ENCODE measurements around the gene MSTN. TPM values are rescaled to one million over a fixed set of nuclear protein-coding genes. Genes with fewer than 3 reads are reported as not detected.

MSTN gene
- total RNA-seq, 1 donor from 2014 or later, result 0.18 TPM

- Histone ChIP-seq H3K4me1 (peaks cover 8% of the 10 kb centered on the region), H3K4me3 (no peak overlapping the region), H3K27me3 (ENCODE audit: low read depth) (no peaks in the 10 kb centered on the region), H3K27ac (no peak overlapping the region), H3K9me3 (no peaks in the 10 kb centered on the region), H3K36me3 (no peaks in the 10 kb centered on the region)
- ATAC-seq, result no peak
- no peak for TF ChIP-seq CTCF (IDR thresholded peaks at IDR 0.05)
- no peak for DNase-seq
- intact Hi-C loops (cut with DNase I), result no loop called here
Observed at GRCh38 chr2:190094316-190094871, 31.9 kb upstream of the MSTN start.

GRCh38 chr2:190093793-190094192, 31.3 kb upstream of the MSTN start:
- intact Hi-C loops (cut with DNase I), result no loop called here
- peak; percentile 62 to 70 for ATAC-seq

GRCh38 chr2:190090148-190090547, 27.6 kb upstream of the MSTN start:
- Histone ChIP-seq H3K27ac (no peak overlapping the region), H3K4me1 (peaks cover 8% of the 10 kb centered on the region), H3K4me3 (no peak overlapping the region), H3K36me3 (no peaks in the 10 kb centered on the region), H3K9me3 (no peaks in the 10 kb centered on the region), H3K27me3 (ENCODE audit: low read depth) (no peaks in the 10 kb centered on the region)
- no peak for DNase-seq
- ATAC-seq, result no peak
- intact Hi-C loops (cut with DNase I), result no loop called here
- TF ChIP-seq CTCF (IDR thresholded peaks at IDR 0.05), result no peak

More at GRCh38 chr2:190093793-190094192, 31.3 kb upstream of the MSTN start:
- Histone ChIP-seq H3K27ac (no peak overlapping the region), H3K4me1 (peaks cover 8% of the 10 kb centered on the region), H3K27me3 (ENCODE audit: low read depth) (no peaks in the 10 kb centered on the region), H3K4me3 (no peak overlapping the region), H3K36me3 (no peaks in the 10 kb centered on the region), H3K9me3 (no peaks in the 10 kb centered on the region)
- DNase-seq, result no peak
- no peak for TF ChIP-seq CTCF (IDR thresholded peaks at IDR 0.05)

- ATAC-seq (peak; percentile 70 to 78), DNase-seq (no peak)
- H3K27me3 ChIP-seq (ENCODE audit: low read depth), result no peaks in the 10 kb centered on the region
- peak; percentile 71 for TF ChIP-seq CTCF (IDR thresholded peaks at IDR 0.05)
- no peaks in the 10 kb centered on the region for H3K9me3 ChIP-seq
- no peaks in the 10 kb centered on the region for H3K36me3 ChIP-seq
- no peak overlapping the region for H3K4me3 ChIP-seq
- no peak overlapping the region for H3K27ac ChIP-seq
- intact Hi-C loops (cut with DNase I), result loop anchor here (10.0 kb wide), 1 partner anchor 186 kb away; no protein-coding TSS in a partner anchor
- peaks cover 2% of the 10 kb centered on the region for H3K4me1 ChIP-seq
Observed at GRCh38 chr2:190088917-190089316, 26.4 kb upstream of the MSTN start.

GRCh38 chr2:190084704-190085103, 22.2 kb upstream of the MSTN start:
- intact Hi-C loops (cut with DNase I), result loop anchor here (10.0 kb wide), 1 partner anchor 190 kb away; no protein-coding TSS in a partner anchor
- DNase-seq (no peak), ATAC-seq (no peak)
- no peaks in the 10 kb centered on the region for H3K9me3 ChIP-seq
- H3K4me1 ChIP-seq, result no peaks in the 10 kb centered on the region
- no peak overlapping the region for H3K27ac ChIP-seq
- H3K27me3 ChIP-seq (ENCODE audit: low read depth), result no peaks in the 10 kb centered on the region
- H3K4me3 ChIP-seq, result no peak overlapping the region
- H3K36me3 ChIP-seq, result no peaks in the 10 kb centered on the region
- no peak for TF ChIP-seq CTCF (IDR thresholded peaks at IDR 0.05)

Measured in lower lobe of right lung (tissue), 2 donors.